Suprapubic skin (tissue), 4 donors: ENCODE measurements around the gene XCL2. TPM values are rescaled to one million over a fixed set of nuclear protein-coding genes. Genes with fewer than 3 reads are reported as not detected.

Experiments
- DNase-seq, 2 donors: peaks; one replicate each; pipeline ENCODE4 v3.0.0-alpha.2; 2019; ENCODE audit warnings: low spot score in 2 of 2
- H3K27ac ChIP-seq: fragments of 200-600 bp; sonication (generic); one replicate; pipeline ENCODE4 v1.5.1; 2019
- H3K27me3 ChIP-seq: fragments of 200-600 bp; sonication (generic); one replicate; pipeline ENCODE4 v1.5.1; 2019
- H3K36me3 ChIP-seq: fragments of 200-600 bp; sonication (generic); one replicate; pipeline ENCODE4 v1.5.1; 2019
- H3K4me1 ChIP-seq: fragments of 200-600 bp; sonication (generic); one replicate; pipeline ENCODE4 v1.5.1; 2019
- H3K4me3 ChIP-seq: fragments of 200-600 bp; sonication (generic); one replicate; pipeline ENCODE4 v1.5.1; 2019; ENCODE audit warnings: mild to moderate bottlenecking
- H3K9me3 ChIP-seq: fragments of 200-600 bp; sonication (generic); one replicate; pipeline ENCODE4 v1.5.1; 2019
- EP300 ChIP-seq: sonication (generic); formaldehyde crosslinking; IDR thresholded peaks from one replicate; pipeline ENCODE4 v1.6.1; 2017; ENCODE audit warnings: antibody characterized with exemption
- POLR2A ChIP-seq, 2 donors: fragments of 450-650 bp; IDR thresholded peaks; one replicate each; pipeline ENCODE4 v1.6.1; 2017; ENCODE audit warnings: antibody characterized with exemption in 2 of 2, mild to moderate bottlenecking in 2 of 2, moderate library complexity in 2 of 2
- POLR2AphosphoS5 ChIP-seq, 3 donors: sonication (generic); formaldehyde crosslinking; IDR thresholded peaks; one replicate each; pipeline ENCODE4 v1.6.1; 2017; ENCODE audit warnings: antibody characterized with exemption in 3 of 3
- WGBS: methylation state at CpG from one replicate; pipeline ENCODE4 v1.1.5; 2018; 5-methylcytosine and 5-hydroxymethylcytosine counted together
- total RNA-seq, 4 donors: library from RNA; depleted of rRNA; stranded (reverse); fragments of >200 nt; gene quantifications; one replicate each; pipeline ENCODE4 v1.1.0, GENCODE V29; 2016
- TF ChIP-seq, protein P1 (sequence below), 2 donors: fragments of 200-600 bp in 1 of 2; fragments of 450-650 bp in 1 of 2; sonication (generic) in 1 of 2; IDR thresholded peaks; one replicate each; pipeline ENCODE4 v1.5.1; 2016 to 2019; ENCODE audit warnings: antibody characterized with exemption in 2 of 2, mild to moderate bottlenecking in 1 of 2, moderate library complexity in 1 of 2

The XCL2 gene
- total RNA-seq, 4 donors from 2014 or later = not detected

DNA sequence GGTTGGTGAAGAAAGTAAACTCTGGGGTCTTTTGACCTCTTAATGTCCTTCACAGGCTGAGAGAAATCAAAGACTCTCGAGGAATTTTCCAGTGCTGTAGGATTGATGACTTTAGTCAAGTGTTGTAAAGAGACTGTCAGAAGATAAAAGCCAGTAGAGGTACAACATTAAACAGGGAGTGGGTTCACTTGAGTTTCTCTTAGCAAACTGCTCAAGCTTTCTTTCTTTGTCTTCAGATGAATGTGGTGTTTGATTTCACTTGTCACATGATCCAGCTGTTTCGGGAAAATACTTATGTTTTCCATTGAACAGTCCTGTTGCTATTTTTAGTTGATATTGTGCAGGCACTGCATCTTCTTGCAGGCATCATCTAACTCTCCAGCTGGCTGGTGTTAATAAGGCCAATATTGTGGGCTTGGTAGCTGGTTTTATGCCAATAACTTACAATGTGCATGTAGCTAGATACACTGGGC, 45.6 kb downstream of the XCL2 start:
- H3K27ac ChIP-seq = no peak overlapping the region
- no peaks in the 10 kb centered on the region for H3K27me3 ChIP-seq
- peaks cover 15% of the 10 kb centered on the region for H3K4me1 ChIP-seq
- no peaks in the 10 kb centered on the region for H3K9me3 ChIP-seq
- no peak for DNase-seq
- H3K36me3 ChIP-seq = no peaks in the 10 kb centered on the region
- TF ChIP-seq EP300 (no peak), POLR2A (IDR thresholded peaks at IDR 0.05) (no peak), POLR2AphosphoS5 (IDR thresholded peaks at IDR 0.05) (no peak)
- TF ChIP-seq, protein P1, sequence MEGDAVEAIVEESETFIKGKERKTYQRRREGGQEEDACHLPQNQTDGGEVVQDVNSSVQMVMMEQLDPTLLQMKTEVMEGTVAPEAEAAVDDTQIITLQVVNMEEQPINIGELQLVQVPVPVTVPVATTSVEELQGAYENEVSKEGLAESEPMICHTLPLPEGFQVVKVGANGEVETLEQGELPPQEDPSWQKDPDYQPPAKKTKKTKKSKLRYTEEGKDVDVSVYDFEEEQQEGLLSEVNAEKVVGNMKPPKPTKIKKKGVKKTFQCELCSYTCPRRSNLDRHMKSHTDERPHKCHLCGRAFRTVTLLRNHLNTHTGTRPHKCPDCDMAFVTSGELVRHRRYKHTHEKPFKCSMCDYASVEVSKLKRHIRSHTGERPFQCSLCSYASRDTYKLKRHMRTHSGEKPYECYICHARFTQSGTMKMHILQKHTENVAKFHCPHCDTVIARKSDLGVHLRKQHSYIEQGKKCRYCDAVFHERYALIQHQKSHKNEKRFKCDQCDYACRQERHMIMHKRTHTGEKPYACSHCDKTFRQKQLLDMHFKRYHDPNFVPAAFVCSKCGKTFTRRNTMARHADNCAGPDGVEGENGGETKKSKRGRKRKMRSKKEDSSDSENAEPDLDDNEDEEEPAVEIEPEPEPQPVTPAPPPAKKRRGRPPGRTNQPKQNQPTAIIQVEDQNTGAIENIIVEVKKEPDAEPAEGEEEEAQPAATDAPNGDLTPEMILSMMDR (IDR thresholded peaks at IDR 0.05) = no peak
- no peak overlapping the region for H3K4me3 ChIP-seq
- 30% methylated on average over 2 of the region's 2 CpGs for WGBS

DNA sequence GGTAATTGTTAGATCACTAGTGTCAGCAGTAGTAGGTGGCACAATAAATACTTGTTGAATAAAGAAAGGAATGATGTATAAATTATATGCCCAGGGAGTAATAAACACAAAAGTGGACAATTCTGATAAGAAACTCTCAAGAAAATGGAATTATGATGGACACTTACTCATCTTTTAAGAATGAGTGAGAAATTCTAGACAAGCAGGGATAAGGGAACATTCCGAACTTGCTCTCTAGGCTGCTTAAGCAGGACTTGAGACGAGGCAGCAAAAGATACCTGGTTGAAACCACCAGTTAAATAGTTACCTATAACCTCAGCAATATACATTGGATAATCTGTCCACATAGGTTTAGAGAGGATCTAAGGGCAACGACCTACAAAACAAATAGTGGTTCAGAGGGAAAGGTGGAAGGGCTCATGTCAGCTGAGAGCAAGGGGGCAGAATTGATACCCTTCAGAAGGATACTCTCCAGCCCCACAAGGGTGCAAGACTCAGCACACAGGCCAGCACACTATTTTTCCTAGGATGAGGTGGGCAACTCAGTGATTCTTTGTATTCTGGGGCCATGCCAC, 46.3 kb downstream of the XCL2 start:
- Histone ChIP-seq H3K27ac (no peak overlapping the region), H3K36me3 (no peaks in the 10 kb centered on the region), H3K9me3 (no peaks in the 10 kb centered on the region), H3K27me3 (no peaks in the 10 kb centered on the region), H3K4me1 (peaks cover 15% of the 10 kb centered on the region), H3K4me3 (no peak overlapping the region)
- TF ChIP-seq EP300 (no peak), POLR2A (IDR thresholded peaks at IDR 0.05) (no peak), POLR2AphosphoS5 (IDR thresholded peaks at IDR 0.05) (no peak)
- TF ChIP-seq, protein P1 (IDR thresholded peaks at IDR 0.05) = no peak
- no peak for DNase-seq
- 74% methylated on average over 3 of the region's 3 CpGs for WGBS

DNA sequence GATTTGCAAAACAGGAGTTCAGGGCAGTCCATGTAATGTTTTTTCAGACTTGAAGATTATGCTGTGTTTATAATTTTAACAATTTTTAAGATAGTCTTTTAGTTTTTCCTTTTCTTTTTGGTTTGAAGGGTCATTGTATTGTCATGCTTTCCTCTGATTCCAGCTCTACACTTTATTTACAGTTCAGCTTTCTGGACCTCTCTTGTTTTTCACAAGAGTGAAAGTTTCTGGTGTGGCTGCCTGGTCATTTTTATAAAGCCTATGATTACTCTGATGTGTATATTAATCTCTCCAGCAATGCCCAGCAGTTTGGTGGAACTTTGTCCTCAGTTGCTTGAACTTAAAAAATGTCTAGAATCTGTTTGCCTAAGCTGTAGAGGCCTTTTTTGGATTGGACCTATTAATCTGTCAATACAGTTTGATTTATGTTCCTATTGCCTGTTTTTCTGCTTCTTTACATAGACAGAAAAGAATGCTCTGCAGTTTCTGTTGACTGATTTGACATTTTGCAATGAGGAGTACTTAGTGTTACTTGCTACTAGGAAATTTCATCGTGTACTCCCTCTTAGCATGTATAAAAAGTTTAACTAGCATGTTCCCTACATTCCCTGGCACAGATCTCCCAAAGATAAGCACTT, 52.2 kb downstream of the XCL2 start:
- Histone ChIP-seq H3K27ac (no peak overlapping the region), H3K4me3 (no peak overlapping the region), H3K27me3 (no peaks in the 10 kb centered on the region), H3K4me1 (no peaks in the 10 kb centered on the region), H3K9me3 (no peaks in the 10 kb centered on the region), H3K36me3 (no peaks in the 10 kb centered on the region)
- DNase-seq = no peak
- TF ChIP-seq, protein P1 (IDR thresholded peaks at IDR 0.05) = no peak
- no peak for TF ChIP-seq POLR2A (IDR thresholded peaks at IDR 0.05)
- no peak for TF ChIP-seq POLR2AphosphoS5 (IDR thresholded peaks at IDR 0.05)
- no peak for TF ChIP-seq EP300
- 24% methylated on average over 1 of the region's 1 CpG for WGBS

Other genes starting within 250 kb of the XCL2 start
- not detected for gene XCL1, start 32.6 kb upstream of the XCL2 start, total RNA-seq
- 10 to 100 TPM in 3 of 4 donors, 1 to 10 TPM in 1; 7.2 to 23.6 (median 14.4) TPM for gene DPT, start 185.2 kb upstream of the XCL2 start, total RNA-seq